Uterus (tissue), 4 donors: ENCODE results near the gene SLC5A8. TPM values are rescaled to one million over a fixed set of nuclear protein-coding genes. Genes with fewer than 3 reads are reported as not detected.

ENCODE experiments used
- DNase-seq, 2 donors: peaks; one replicate each; pipeline ENCODE4 v3.0.0-alpha.2; 2019 to 2020
- H3K27ac ChIP-seq, 2 donors: fragments of 200-600 bp; sonication (generic); 1 replicate in 1 of 2; 2 replicates in 1 of 2; pipeline ENCODE4 v1.5.1; 2016 to 2018
- H3K27me3 ChIP-seq, 2 donors: fragments of 200-600 bp; sonication (generic); one replicate each; pipeline ENCODE4 v1.5.1; 2018 to 2019; ENCODE audit warnings: control low read depth in 1 of 2
- H3K36me3 ChIP-seq, 2 donors: fragments of 200-600 bp; sonication (generic); one replicate each; pipeline ENCODE4 v1.5.1; 2019; ENCODE audit warnings: control low read depth in 1 of 2
- H3K4me1 ChIP-seq, 2 donors: fragments of 200-600 bp; sonication (generic); one replicate each; pipeline ENCODE4 v1.5.1; 2018 to 2019; ENCODE audit warnings: control low read depth in 1 of 2
- H3K4me3 ChIP-seq, 2 donors: fragments of 200-600 bp; sonication (generic); 1 replicate in 1 of 2; 2 replicates in 1 of 2; pipeline ENCODE4 v1.5.1; 2018 to 2019; ENCODE audit warnings: mild to moderate bottlenecking in 1 of 2
- H3K9me3 ChIP-seq, 2 donors: fragments of 200-600 bp; sonication (generic); one replicate each; pipeline ENCODE4 v1.5.1; 2019; ENCODE audit warnings: control low read depth in 1 of 2
- CTCF ChIP-seq, 4 experiments: fragments of 200-600 bp in 2 of 4; fragments of 450-650 bp in 2 of 4; sonication (generic) in 2 of 4; IDR thresholded peaks; one replicate each; pipeline ENCODE4 v1.5.1; 2016 to 2019; ENCODE audit warnings: antibody characterized with exemption in 4 of 4, mild to moderate bottlenecking in 2 of 4, moderate library complexity in 1 of 4
- POLR2A ChIP-seq, 2 donors: fragments of 450-650 bp; IDR thresholded peaks; one replicate each; pipeline ENCODE4 v1.6.1; 2016; ENCODE audit warnings: antibody characterized with exemption in 2 of 2, mild to moderate bottlenecking in 1 of 2, moderate library complexity in 1 of 2
- intact Hi-C: fragments of 100-400 bp; cut with DNase I; formaldehyde crosslinking; loops from one replicate; pipeline ENCODE4 v1.15.1; 2023; ENCODE audit warnings: low total_unique reads
- small RNA-seq: library from RNA; depleted of rRNA; stranded (forward); fragments of <200 nt; gene quantifications from one replicate; pipeline ENCODE3, GENCODE V24; 2016
- total RNA-seq, 4 donors: library from RNA; depleted of rRNA in 3 of 4; stranded (reverse); fragments of >200 nt in 3 of 4; gene quantifications; one replicate each; pipeline versions ENCODE4 v1.1.0 to v1.2.4, GENCODE V29; 2014 to 2023
- donor health status: DM: yes; HTN: yes; CAD: no.

The SLC5A8 gene
- total RNA-seq, 4 donors from 2014 or later, result 0.14 TPM; not detected in 3

DNA sequence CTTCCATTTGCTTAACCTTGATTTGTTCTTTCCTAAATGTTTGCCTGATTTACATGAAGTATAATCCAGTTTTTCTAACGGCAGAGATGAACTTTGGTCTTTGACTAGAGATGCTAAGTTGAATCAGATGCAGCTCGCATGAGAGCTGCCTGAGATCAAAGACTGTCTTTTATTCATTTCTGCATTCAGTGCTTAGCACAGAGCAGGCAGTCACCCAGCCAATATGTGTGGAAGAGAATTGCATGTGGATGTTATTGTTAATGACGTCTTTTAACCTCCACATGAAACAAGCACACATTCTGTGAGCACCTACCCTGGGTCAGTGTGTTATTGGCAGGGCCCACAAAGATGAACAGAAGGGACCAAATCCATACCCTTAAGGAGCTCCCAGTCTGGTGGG is 99.2 kb downstream of the SLC5A8 start:
- no peaks in the 10 kb centered on the region for H3K4me1 ChIP-seq
- no peak overlapping the region for H3K27ac ChIP-seq
- no peaks in the 10 kb centered on the region for H3K36me3 ChIP-seq
- H3K27me3 ChIP-seq, result no peaks in the 10 kb centered on the region
- intact Hi-C loops, result no loop called here
- no peak for TF ChIP-seq CTCF (IDR thresholded peaks at IDR 0.05)
- TF ChIP-seq POLR2A (IDR thresholded peaks at IDR 0.05), result no peak
- no peak for DNase-seq
- no peak overlapping the region for H3K4me3 ChIP-seq
- no peaks in the 10 kb centered on the region for H3K9me3 ChIP-seq

- H3K27ac ChIP-seq, result no peak overlapping the region
- TF ChIP-seq POLR2A (IDR thresholded peaks at IDR 0.05) (no peak), CTCF (IDR thresholded peaks at IDR 0.05) (no peak)
These were observed 101.9 kb downstream of the SLC5A8 start for GRCh38 chr12:101108130-101108529.

GRCh38 chr12:101107032-101107763 is 102.8 kb downstream of the SLC5A8 start:
- intact Hi-C loops, result no loop called here
- DNase-seq, result no peak
- TF ChIP-seq POLR2A (IDR thresholded peaks at IDR 0.05) (no peak), CTCF (IDR thresholded peaks at IDR 0.05) (no peak)
- Histone ChIP-seq H3K36me3 (no peaks in the 10 kb centered on the region), H3K4me1 (no peaks in the 10 kb centered on the region), H3K9me3 (no peaks in the 10 kb centered on the region), H3K27me3 (no peaks in the 10 kb centered on the region), H3K4me3 (no peak overlapping the region), H3K27ac (no peak overlapping the region)

More at GRCh38 chr12:101108130-101108529, 101.9 kb downstream of the SLC5A8 start:
- H3K4me3 ChIP-seq, result no peak overlapping the region
- no peak for DNase-seq
- no peaks in the 10 kb centered on the region for H3K4me1 ChIP-seq
- no peaks in the 10 kb centered on the region for H3K9me3 ChIP-seq
- intact Hi-C loops, result no loop called here
- no peaks in the 10 kb centered on the region for H3K27me3 ChIP-seq
- H3K36me3 ChIP-seq, result no peaks in the 10 kb centered on the region

Small RNA genes within 50 kb of the gene (small RNA-seq; reads per million reads assigned to genes)
- not detected for gene RNU6-768P

Other genes starting within 250 kb of the SLC5A8 start
- 10 to 100 TPM in 3 of 4 donors, 1 to 10 TPM in 1; 8.2 to 32.7 (median 16.2) TPM for gene UTP20, start 69.9 kb upstream of the SLC5A8 start, total RNA-seq
- gene ARL1, start 197.5 kb upstream of the SLC5A8 start, total RNA-seq, result 100 to 1,000 TPM in 1 of 4 donors, 10 to 100 TPM in 3; 26.6 to 164 (median 61.6) TPM